ENCODE measurements around the gene NRG3.

Gene NRG3

DNA sequence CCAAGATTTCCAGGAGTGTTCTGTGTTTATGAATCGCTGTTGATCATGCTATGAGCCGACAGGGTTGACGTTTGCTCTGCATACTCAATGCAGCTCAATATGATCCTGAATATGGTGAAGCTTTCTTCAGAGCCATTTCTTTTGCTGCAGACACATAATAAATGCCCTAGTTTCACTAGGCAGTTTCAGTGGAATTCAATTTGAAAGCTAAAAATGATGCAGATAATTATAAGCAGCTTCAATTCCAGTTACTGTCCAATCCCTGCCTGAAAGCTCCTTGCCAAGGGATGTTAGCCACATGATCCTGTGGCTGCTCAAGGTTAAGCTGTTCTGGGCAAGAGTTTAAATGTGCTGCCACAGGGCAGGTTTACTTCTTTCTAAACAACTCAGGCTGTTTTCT, 805.6 kb downstream of the NRG3 start:
- no peak for DNase-seq (ENCODE audit: low read depth)
- no peak for TF ChIP-seq CTCF (IDR thresholded peaks at IDR 0.05; ENCODE audit: insufficient read depth, low read depth, low read length, missing control alignments)
- H3K4me3 ChIP-seq (ENCODE audit: low read depth, low read length): no peak overlapping the region

DNA sequence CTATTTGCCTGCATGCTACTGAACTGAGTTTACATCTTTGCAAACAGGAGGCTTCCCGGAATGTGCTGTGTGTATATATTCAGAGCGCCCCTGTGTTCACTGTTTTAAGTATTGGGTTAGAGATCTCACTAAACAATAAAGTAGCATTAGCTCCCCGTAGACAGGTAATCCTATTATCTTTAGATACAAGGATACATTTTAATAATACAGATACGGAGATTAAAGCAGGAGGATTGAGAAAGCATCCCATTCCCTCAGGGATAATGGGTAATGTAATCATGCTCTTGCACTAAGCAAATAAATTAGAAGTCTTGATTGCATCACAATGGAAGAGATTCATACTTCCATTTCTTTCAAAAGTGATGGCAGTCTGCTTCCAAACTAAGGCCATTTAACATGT, 809.0 kb downstream of the NRG3 start:
- TF ChIP-seq CTCF (IDR thresholded peaks at IDR 0.05; ENCODE audit: insufficient read depth, low read depth, low read length, missing control alignments): no peak
- DNase-seq (ENCODE audit: low read depth): no peak
- no peak overlapping the region for H3K4me3 ChIP-seq (ENCODE audit: low read depth, low read length)

GRCh38 chr10:82685087-82685486, 810.1 kb downstream of the NRG3 start:
- no peak overlapping the region for H3K4me3 ChIP-seq (ENCODE audit: low read depth, low read length)
- no peak for TF ChIP-seq CTCF (IDR thresholded peaks at IDR 0.05; ENCODE audit: insufficient read depth, low read depth, low read length, missing control alignments)
- DNase-seq (ENCODE audit: low read depth): no peak

DNA sequence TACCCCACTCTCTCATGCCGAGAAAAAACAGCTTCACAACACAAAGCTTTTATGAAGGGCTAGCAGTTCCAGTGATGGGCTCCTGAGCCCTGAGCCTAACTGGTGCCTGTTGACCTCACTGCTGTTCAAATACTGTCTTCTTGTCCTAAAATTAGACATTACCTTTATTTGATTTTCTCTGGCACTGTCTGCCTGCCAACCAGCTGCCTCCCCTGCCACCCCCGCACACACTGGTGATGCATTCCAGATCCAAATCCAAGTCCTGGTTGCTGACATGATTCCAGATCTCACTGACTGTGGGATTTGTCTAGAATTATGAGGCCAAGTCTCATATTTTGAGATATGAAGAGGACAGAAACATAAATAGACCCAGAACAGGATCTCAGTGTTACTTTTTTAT, 816.2 kb downstream of the NRG3 start:
- DNase-seq (ENCODE audit: low read depth): no peak
- no peak for TF ChIP-seq CTCF (IDR thresholded peaks at IDR 0.05; ENCODE audit: insufficient read depth, low read depth, low read length, missing control alignments)
- H3K4me3 ChIP-seq (ENCODE audit: low read depth, low read length): no peak overlapping the region

GRCh38 chr10:82692458-82692857, 817.5 kb downstream of the NRG3 start:
- H3K4me3 ChIP-seq (ENCODE audit: low read depth, low read length): no peak overlapping the region
- no peak for TF ChIP-seq CTCF (IDR thresholded peaks at IDR 0.05; ENCODE audit: insufficient read depth, low read depth, low read length, missing control alignments)
- DNase-seq (ENCODE audit: low read depth): no peak

GRCh38 chr10:82721831-82722230, 846.8 kb downstream of the NRG3 start:
- DNase-seq (ENCODE audit: low read depth): no peak
- no peak for TF ChIP-seq CTCF (IDR thresholded peaks at IDR 0.05; ENCODE audit: insufficient read depth, low read depth, low read length, missing control alignments)
- H3K4me3 ChIP-seq (ENCODE audit: low read depth, low read length): no peak overlapping the region

DNA sequence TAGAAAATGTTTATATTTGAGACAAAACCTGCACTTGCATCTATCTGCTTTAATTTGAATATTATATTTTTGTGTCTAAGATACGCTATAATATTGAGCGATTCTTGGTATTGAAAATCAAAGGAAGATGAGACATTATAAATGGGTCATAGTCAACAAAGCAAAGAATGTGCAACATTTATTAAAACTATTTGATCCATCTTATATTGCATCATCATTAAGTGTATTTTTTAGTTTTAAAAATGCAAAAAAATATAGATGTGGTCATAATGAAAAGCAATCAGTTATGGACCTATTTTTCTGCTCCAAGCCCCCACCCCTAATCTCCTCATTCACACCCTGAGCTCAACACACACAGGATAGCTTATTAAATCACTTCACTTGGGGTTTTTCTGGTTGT, 847.3 kb downstream of the NRG3 start:
- no peak for DNase-seq (ENCODE audit: low read depth)
- no peak for TF ChIP-seq CTCF (IDR thresholded peaks at IDR 0.05; ENCODE audit: insufficient read depth, low read depth, low read length, missing control alignments)
- no peak overlapping the region for H3K4me3 ChIP-seq (ENCODE audit: low read depth, low read length)

All from GM12865 (cell line).